ENCODE measurements around the gene CPA3.

CPA3 gene

GRCh38 chr3:148865049-148865448 is at the start of gene CPA3:
TSS of gene CPA3 (plus strand) at chr3:148865296. CDS start at chr3:148865308, 12 bp downstream.
- TF ChIP-seq POLR2A (IDR thresholded peaks at IDR 0.05; ENCODE audit: low read length) (no peak), GATA1 (IDR thresholded peaks at IDR 0.05; ENCODE audit: low read depth, low read length) (no peak)
- no peak for DNase-seq

- no peak for DNase-seq
Measured at GRCh38 chr3:148815316-148816110, 49.6 kb upstream of the CPA3 start.

GRCh38 chr3:148816427-148816826 is 48.7 kb upstream of the CPA3 start:
- TF ChIP-seq POLR2A (IDR thresholded peaks at IDR 0.05; ENCODE audit: low read length), result no peak
- no peak for TF ChIP-seq GATA1 (IDR thresholded peaks at IDR 0.05; ENCODE audit: low read depth, low read length)
- no peak for DNase-seq

More at GRCh38 chr3:148815316-148816110, 49.6 kb upstream of the CPA3 start:
- TF ChIP-seq GATA1 (IDR thresholded peaks at IDR 0.05; ENCODE audit: low read depth, low read length) (no peak), POLR2A (IDR thresholded peaks at IDR 0.05; ENCODE audit: low read length) (no peak)

GRCh38 chr3:148816981-148817525 is 48.0 kb upstream of the CPA3 start:
- DNase-seq, result no peak
- TF ChIP-seq GATA1 (IDR thresholded peaks at IDR 0.05; ENCODE audit: low read depth, low read length), result no peak
- no peak for TF ChIP-seq POLR2A (IDR thresholded peaks at IDR 0.05; ENCODE audit: low read length)

- no peak for DNase-seq
- TF ChIP-seq GATA1 (IDR thresholded peaks at IDR 0.05; ENCODE audit: low read depth, low read length) (no peak), POLR2A (IDR thresholded peaks at IDR 0.05; ENCODE audit: low read length) (no peak)
Measured at GRCh38 chr3:148820361-148821245, 44.5 kb upstream of the CPA3 start.

- TF ChIP-seq GATA1 (IDR thresholded peaks at IDR 0.05; ENCODE audit: low read depth, low read length) (no peak), POLR2A (IDR thresholded peaks at IDR 0.05; ENCODE audit: low read length) (no peak)
- no peak for DNase-seq
Measured at GRCh38 chr3:148823026-148823425, 42.1 kb upstream of the CPA3 start.

- DNase-seq, result no peak
- no peak for TF ChIP-seq GATA1 (IDR thresholded peaks at IDR 0.05; ENCODE audit: low read depth, low read length)
- TF ChIP-seq POLR2A (IDR thresholded peaks at IDR 0.05; ENCODE audit: low read length), result no peak
Measured at GRCh38 chr3:148825476-148825875, 39.6 kb upstream of the CPA3 start.

GRCh38 chr3:148827585-148827984 is 37.5 kb upstream of the CPA3 start, which contains the start of gene CPB1:
TSS of gene CPB1 (plus strand) at chr3:148827811. CDS start at chr3:148827824, 13 bp downstream.
- TF ChIP-seq GATA1 (IDR thresholded peaks at IDR 0.05; ENCODE audit: low read depth, low read length) (no peak), POLR2A (IDR thresholded peaks at IDR 0.05; ENCODE audit: low read length) (no peak)
- no peak for DNase-seq

GRCh38 chr3:148828136-148828690 is 36.9 kb upstream of the CPA3 start:
- DNase-seq, result no peak

GRCh38 chr3:148829926-148830325 is 35.2 kb upstream of the CPA3 start:
- no peak for DNase-seq
- TF ChIP-seq GATA1 (IDR thresholded peaks at IDR 0.05; ENCODE audit: low read depth, low read length) (no peak), POLR2A (IDR thresholded peaks at IDR 0.05; ENCODE audit: low read length) (no peak)

More at GRCh38 chr3:148828136-148828690, 36.9 kb upstream of the CPA3 start:
- TF ChIP-seq POLR2A (IDR thresholded peaks at IDR 0.05; ENCODE audit: low read length) (no peak), GATA1 (IDR thresholded peaks at IDR 0.05; ENCODE audit: low read depth, low read length) (no peak)

GRCh38 chr3:148833223-148833622 is 31.9 kb upstream of the CPA3 start:
- DNase-seq, result no peak
- TF ChIP-seq POLR2A (IDR thresholded peaks at IDR 0.05; ENCODE audit: low read length) (no peak), GATA1 (IDR thresholded peaks at IDR 0.05; ENCODE audit: low read depth, low read length) (no peak)

- TF ChIP-seq POLR2A (IDR thresholded peaks at IDR 0.05; ENCODE audit: low read length) (no peak), GATA1 (IDR thresholded peaks at IDR 0.05; ENCODE audit: low read depth, low read length) (no peak)
Measured at GRCh38 chr3:148839805-148840204, 25.3 kb upstream of the CPA3 start.

GRCh38 chr3:148840451-148840850 is 24.6 kb upstream of the CPA3 start:
- DNase-seq, result peak; percentile 78 to 89
- peak; percentile 82 for TF ChIP-seq POLR2A (IDR thresholded peaks at IDR 0.05; ENCODE audit: low read length)
- peak; percentile 65 for TF ChIP-seq GATA1 (IDR thresholded peaks at IDR 0.05; ENCODE audit: low read depth, low read length)

More at GRCh38 chr3:148839805-148840204, 25.3 kb upstream of the CPA3 start:
- peak in 1 of 2 experiments; percentile 4 for DNase-seq
